Posterior cingulate gyrus (tissue), 11 donors: ENCODE results near the gene SYT12.

ENCODE experiments used
- DNase-seq, 10 donors: peaks; one replicate each; pipeline versions ENCODE4 v3.0.0 to v3.0.0-alpha.2; 2020 to 2021; ENCODE audit warnings: mixed read lengths in 3 of 10
- intact Hi-C: fragments of 100-400 bp; cut with DNase I; formaldehyde crosslinking; loops from one replicate; pipeline ENCODE4 v1.15.1; 2023

The SYT12 gene

DNA sequence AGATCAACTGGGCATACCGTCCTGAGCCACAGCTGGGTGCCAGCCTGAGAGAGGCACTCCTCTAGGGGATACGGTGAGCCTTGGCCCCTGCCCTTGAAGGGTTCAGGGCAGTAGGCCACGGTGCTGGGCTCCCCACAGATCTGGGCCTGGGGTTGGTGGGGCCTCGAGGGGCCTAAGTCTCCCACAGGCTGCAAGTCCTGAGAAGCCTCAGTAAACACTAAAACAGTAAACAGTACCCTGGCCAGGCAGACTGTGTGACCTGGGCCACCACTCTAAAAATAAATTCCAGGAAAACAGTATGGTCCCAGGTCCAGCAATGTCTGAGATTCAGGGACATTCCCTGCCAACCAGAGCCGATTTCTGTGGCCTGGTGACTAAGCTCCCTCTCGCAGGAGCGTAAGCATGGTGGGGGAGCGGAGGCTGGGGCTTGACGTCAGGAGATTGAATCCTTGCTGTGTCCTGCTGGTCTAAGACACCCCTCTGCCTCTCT lies 31.5 kb downstream of the SYT12 start:
- no peak for DNase-seq
- intact Hi-C loops: no loop called here

DNA sequence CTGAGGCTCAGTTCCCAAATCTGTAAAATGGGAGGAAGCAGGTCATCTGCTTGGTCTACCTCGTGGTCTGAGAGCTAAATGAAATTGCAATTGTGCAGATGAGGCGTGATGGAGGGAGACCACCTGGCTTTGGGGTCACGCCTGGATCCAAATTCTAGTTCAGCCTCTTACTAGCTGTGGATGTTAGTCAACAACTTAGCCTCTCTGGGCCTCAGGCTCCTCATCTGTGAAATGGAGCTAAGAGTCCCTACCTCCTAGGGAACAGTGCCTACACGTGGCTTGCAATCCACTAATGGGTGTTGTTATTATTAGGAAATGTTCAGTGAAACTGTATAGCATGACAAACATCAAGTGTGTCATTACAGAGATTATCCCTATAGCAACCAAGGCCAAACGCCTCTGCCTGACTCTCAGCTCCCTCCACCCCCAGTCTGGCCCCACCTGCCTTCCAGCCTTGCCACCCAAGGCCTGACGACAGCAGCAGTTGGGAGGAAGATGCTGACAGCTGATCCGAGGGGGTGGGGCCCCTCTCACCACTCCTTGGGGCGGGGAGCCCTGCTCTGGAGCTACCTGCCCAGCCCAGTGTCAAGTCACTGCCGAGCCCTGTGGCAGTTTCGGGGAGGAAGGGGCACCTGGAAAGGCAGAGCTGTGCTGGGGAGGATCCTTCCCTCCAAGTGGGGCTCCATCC lies 32.0 kb downstream of the SYT12 start:
- intact Hi-C loops: no loop called here
- DNase-seq: no peak

DNA sequence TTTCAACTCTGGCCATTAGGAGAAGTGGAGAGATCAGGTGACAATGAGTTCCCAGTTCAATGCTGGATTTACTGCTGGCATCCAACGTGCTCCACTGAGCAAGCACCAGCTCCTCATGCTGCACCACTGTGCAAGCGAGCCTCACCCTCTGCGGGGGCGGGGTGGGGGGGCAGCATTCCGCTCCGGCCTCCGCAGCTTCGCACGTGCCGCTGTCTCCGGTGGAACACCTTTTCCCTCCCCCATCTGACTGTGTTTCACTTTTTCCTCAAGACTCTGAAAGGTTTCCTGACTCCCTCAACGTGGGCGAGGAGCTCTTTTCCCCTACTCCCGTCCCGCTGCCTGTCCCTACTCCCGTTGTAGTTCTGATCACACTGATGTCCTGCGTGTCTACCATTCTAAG lies 32.9 kb downstream of the SYT12 start:
- no peak for DNase-seq

DNA sequence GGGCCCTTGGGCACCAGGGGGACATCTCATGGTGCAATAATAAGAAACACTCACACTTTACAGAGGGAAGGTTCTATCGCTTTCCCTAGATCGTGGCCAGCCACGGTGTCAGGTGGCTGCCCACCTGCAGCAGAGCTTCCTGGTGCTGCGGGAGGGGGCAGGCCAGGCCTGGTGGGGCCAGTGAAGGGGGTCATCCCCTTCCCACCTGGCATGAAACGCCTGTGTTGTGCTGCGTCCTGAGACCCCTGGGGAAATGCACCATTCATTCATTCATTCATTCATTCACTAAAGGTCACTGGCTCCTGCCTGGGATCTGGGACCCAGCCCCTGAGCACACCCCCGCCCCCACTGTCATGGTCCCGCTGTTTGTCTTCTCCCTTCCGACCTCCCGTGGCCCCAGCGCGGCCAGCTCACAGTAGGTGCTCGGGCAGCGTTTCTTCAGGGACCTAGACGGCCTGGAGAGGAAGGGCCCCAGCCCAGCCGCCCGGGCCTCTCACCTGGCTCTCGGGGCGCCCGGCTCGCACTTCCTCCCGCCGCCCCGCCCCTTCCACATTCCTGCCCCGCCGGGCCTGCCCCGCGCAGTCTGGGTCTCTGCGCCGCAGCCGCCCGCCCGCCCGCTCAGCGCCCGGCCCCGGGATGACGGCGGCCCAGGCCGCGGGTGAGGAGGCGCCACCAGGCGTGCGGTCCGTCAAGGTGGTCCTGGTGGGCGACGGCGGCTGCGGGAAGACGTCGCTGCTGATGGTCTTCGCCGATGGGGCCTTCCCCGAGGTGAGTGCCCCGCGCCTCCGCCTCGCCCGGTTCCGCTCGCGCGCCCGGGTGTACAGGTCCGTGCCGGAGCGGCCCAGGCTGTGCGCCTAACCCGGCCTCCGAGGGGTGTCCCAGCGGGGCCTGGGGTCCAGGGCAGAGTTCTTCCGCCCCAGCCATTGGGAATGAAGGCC lies 33.6 kb downstream of the SYT12 start, which contains the start of gene RHOD:
RHOD (plus strand) TSS at position 581 of the 938 bp plus-strand sequence; CDS start at position 637, 56 bp downstream.
- intact Hi-C loops: no loop called here
- no peak for DNase-seq

More for the DNA sequence above, 32.9 kb downstream of the SYT12 start:
- intact Hi-C loops: no loop called here

DNA sequence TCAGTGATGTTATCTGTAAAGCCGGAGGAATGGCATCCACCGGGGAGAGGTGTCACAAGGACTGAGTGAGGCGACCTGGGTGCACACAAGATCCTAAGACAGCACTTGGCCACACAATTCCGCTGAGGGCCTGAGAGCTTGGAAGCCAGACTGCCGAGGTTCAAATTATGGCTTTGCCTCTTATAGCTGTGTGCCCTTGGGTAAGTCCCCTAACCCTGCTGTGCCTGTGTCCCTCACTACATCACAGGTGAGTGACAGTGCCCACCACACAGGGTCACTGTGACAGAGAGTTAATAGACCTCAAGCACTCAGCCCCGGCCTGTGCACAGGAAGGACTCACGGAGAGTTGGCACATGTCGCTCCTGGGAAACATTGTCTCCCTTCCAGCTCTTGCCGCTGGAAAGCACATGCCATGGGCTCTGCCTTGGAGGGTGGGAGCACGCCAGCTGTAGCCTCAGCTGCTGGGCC lies 34.3 kb downstream of the SYT12 start:
- no peak for DNase-seq
- intact Hi-C loops: no loop called here

DNA sequence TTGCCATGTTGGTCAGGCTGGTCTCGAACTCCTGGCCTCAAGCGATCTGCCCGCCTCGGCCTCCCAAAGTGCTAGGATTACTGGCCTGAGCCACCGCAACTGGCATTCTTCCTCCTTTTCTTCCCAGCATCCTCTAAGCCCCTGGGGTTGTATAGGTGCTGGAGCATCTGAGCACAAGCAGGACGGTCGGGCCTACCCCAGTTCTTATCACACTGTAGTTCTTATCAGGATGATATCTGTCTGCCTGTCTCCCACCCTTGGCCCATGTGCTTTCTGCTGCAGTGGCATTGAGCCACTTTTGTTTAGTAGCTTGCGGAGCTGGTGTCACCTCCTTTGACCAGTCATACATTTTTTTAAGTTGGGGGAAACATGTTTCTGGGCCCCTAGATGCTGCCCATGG lies 35.6 kb downstream of the SYT12 start:
- intact Hi-C loops: no loop called here
- no peak for DNase-seq

DNA sequence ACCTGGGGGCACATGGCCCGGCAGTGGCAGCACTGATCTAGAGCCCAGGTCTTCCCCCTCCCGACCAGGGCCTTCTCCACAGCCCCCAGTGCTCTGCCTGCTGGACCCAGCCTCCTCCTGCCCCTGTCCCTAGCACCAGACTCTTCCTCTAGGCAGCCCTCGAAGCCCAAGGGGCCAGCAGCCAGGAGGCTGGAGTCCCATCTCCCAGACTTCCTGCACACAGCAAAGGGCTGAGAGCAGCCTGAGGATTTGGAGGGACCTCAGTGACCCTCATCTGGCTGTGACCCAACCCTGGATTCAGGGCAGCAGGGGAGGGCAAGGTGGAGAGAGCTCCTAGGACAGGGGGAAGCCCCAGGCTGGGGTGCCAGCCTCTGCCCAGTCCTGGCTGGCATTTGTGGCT lies 36.7 kb downstream of the SYT12 start:
- intact Hi-C loops: no loop called here

DNA sequence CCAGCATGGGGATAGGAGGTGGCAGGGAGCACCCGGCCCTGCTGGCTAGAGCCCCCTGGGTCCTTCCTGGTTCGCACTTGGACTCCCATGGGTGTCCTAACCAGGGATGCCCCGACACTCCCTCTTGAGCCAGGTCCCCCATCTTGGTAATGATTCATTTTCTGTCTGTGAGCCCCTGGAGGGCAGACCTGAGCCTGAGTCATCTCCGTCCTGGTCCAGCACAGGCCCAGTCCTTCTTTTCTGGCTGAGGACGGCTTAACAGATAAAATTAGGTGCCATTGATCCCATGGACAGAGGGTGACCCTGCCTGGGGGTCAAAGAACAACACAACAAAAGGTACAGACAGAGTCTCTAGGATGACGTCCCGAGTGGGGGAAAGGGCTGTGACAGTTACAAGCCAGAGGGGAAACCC lies 37.2 kb downstream of the SYT12 start:
- DNase-seq: no peak
- intact Hi-C loops: no loop called here

More for the DNA sequence above, 36.7 kb downstream of the SYT12 start:
- no peak for DNase-seq

DNA sequence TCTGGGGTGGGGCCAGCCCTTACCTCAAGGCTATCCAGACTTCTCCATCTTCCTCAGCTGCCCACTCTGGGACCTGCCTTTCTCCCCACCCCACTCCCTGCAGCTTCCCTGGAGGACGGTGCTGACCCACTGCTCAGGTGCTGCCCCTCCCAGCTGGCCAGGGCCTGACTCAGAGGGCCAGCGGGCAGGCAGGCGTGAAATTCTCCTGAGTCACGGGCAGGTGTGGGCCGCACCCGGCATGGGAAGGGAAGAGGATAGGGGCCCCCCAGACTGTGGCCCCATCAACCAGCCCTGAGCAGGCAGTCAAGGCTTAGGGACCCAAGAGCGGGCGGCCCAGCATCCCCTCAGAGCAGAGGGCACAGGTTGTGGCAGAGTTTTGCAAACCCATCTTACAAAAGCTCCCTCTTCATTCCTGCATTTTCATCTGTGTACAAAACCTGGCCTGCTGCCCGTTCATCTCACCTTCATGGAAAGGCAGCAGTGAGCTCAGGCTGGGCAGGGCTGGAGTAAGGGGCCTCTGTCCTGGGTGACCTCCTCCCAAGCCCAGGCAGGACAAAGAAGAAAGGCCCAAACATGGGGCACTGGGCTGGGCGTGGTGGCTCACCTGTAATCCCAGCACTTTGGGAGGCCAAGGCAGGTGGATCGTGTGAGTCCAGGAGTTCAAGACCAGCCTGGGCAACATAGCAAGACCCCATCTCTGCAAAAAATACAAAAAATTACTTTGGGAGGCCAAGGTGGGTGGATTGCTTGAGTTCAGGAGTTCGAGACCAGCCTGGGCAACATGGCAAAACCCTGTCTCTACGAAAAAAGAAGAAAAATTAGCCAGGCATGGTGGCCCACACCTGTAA lies 39.8 kb downstream of the SYT12 start:
- no peak for DNase-seq
- intact Hi-C loops: no loop called here

DNA sequence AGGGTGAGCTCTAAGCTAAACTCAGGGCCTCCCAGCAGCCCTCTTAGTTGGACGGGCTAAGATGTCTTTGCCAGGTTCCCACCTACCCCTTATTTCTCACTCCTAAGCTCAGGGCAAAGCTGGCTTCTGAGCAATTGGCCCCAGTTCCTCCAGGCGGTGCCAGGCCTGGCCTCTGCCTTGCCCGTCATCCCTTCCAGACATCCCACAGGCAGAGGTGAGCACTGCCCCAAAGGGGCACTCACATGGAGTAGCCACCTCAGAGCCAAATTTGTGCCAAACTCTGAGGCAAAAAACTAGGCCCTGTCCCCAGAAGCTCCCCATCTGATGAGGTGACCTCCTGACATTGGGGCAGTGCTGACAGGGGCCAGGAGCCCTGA lies 43.4 kb downstream of the SYT12 start:
- intact Hi-C loops: no loop called here
- no peak for DNase-seq

DNA sequence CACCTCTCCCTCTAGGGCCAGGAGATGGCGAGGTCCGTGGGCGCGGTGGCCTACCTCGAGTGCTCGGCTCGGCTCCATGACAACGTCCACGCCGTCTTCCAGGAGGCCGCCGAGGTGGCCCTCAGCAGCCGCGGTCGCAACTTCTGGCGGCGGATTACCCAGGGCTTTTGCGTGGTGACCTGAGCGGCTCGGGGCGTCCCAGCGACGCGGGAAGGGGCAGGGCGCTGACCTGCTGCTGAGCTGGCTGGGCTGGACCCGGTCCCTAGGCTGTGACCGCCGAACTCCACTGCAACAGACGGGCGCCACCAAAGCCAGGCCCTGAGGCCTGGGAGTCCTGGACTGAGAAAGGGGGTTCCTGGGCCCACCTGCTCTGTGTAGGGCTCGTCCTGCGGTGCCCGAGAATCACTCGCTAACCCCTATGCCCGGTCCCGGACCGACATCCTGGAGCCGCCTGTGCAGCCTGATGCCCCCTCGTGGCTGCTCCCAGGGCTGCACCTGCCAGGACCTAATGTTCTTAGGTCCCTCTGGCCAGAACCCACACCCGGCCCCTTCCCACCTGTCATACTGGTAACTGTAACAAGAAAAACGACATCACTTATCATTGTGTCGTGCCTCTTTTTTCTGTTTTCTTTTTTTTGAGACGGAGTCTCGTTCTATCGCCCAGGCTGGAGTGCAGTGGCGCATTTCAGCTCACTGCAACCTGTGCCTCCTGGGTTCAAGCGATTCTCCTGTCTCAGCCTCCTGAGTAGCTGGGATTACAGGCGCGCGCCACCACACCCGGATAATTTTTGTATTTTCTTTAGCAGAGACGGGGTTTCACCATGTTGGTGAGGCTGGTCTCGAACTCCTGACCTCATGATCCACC lies 48.7 kb downstream of the SYT12 start:
- peak; percentile 34 to 94 (median 67) for DNase-seq
- intact Hi-C loops: no loop called here

DNA sequence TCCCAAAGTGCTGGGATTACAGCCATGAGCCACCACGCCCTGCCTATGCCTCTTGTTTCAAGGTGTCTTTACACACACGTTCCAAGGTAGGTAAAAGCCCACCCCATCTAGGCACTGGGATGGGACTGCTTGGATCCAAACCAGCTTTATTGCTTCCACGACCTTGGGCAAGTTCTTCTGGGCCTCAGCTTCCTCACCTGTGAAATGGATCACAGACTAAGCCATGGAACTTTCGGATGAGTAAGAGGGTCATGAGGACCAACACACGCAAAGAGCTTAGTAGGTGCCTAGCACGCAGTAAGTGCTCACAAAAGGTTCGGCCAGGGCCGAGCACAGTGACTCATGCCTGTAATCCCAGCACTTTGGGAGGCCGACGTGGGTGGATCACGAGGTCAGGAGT lies 49.4 kb downstream of the SYT12 start:
- intact Hi-C loops: no loop called here
- no peak for DNase-seq

DNA sequence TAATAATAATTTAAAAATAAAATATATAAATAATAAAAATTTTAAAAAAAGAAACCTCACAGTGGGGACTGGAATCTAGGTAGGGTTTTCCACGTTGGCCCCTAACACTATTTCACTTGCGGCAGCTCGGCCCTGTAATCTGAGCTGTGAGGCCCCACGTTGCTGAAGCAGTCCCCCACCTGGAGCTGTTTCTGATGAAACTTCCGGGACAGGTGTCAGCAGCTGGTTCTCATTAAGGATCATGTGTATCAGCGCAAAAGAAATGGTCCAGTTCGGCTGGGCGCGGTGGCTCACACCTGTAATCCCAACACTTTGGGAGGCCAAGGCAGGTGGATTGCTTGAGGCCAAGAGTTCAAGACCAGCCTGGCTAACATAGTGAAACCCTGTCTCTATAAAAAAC lies 51.0 kb downstream of the SYT12 start:
- no peak for DNase-seq
- intact Hi-C loops: no loop called here

DNA sequence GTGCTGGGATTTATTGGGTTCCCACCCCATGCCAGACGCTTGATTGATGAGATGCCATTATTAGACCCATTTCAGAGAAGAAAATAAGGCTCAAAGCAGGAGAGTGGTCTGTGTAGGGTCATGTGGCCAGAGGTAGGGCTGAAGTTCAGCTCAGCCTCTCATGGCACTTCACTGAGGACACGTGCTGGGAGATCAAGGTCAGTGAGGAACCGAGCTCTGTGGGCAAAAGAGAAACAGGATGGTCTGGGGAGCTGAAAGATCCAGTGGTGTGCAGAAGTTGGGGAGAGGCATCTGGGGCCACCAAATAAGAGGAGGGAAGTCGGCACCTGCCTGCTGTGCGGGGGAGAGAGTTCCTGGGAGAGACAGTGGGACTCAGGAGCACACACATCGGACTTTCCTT lies 53.3 kb downstream of the SYT12 start:
- intact Hi-C loops: no loop called here

DNA sequence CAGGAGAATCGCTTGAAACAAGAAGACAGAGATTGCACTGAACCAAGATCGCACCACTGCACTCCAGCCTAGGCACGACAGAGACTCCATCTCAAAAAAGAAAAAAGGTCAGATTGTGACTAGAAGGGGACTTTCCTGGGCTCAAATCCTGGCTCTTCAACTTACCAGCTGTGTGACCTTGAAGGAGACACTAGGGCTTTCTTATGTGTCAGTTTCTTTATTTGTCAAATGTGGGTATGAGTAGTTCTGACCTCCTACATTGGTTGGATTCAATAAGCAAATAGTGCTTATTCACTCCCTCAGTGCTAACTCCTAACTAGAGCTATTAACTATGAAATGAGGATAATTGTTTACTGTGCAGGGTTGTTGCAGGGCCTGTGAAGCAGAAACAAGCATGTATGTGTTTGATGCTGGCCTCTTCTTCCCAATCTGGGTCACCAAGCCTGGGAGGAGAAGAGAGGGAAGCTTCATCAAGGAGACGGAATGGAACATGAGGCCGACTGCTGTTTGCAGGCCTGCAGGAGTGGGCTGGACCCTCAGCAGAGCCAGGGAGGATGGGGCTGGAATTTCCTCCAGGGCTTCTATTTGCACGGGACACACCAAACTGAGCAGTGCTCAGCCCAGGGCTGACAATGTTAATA lies 56.3 kb downstream of the SYT12 start:
- DNase-seq: no peak
- intact Hi-C loops: no loop called here

More for the DNA sequence above, 53.3 kb downstream of the SYT12 start:
- no peak for DNase-seq

DNA sequence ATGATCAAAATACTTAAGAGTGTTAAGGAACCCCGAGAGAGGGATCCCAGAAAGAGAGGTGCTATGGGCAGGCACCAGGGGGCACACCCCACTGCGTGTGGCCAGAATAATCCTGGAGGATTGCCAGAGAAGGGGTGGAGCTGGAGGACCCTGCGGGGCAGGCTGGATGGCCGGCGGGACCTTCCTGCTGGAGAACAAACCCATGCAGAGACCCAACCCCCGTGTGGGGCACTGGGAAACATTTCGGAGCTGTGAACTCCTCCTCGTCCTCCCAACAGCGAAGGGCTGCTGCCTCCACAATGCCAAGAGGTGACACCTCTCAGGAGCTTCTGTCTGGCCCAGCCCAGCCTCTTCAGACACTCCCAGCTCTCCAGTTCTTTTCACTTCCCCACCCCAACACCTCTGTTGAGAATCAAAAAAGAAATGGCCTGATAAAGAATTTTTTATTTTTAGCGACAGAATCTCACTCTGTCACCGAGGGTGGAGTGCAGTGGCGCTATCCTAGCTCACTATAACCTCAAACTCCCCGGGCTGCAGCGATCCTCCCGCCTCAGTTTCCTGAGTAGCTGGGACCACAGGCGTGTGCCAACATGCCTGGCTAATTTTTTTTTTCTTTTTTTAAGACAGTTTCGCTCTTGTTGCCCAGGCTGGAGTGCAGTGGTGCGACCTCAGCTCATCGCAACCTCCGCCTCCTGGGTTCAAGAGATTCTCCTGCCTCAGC lies 59.3 kb downstream of the SYT12 start:
- intact Hi-C loops: loop anchor here (5.0 kb wide), 2 partner anchors 85 to 235 kb away; no protein-coding TSS in a partner anchor
- DNase-seq: no peak

DNA sequence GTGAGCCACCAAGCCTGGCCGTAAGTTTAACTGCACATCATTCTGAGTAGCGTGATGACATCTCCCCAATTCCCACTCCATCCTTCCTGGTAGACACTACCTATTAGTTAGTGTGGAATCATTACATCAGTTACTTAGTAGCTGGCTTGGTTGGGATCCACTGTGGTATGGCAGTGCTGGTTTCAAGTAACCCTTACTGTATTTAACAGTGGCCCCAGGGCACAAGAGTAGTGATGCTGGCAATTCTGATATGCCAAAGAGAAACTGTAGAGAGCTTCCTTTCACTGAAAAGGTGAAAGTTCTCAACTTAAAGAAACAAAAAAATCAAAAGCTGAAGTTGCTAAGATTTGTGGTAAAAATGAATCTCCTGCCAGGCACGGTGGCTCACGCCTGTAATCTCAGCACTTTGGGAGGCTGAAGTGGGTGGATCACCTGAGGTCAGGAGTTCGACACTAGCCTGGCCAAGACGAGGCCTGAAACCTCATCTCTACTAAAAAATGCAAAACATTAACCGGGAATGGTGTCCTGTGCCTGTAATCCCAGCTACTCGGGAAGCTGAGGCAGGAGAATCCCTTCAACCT lies 60.9 kb downstream of the SYT12 start:
- intact Hi-C loops: loop anchor here (5.0 kb wide), 2 partner anchors 83 to 233 kb away; no protein-coding TSS in a partner anchor
- no peak for DNase-seq

DNA sequence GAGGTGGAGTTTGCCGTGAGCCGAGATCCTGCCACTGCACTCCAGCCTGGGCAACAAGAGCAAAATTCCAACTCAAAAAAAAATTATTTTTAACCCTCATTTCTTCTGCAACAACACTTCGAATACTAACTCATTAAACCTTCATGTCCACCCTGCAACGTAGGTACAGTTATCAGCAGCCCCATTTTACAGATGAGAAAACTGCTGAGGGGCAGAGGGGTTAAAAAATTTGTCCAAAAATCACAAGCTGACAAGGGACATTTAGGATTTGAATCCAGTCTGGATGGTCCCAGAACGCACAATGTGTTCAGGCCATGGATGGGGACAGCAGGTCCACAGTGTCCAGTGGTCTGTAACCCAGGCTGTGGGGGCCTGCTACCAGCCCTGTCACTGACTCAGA lies 62.7 kb downstream of the SYT12 start:
- DNase-seq: no peak
- intact Hi-C loops: no loop called here
